Measurements from ENCODE around the gene MUC4. TPM values are rescaled to one million over a fixed set of nuclear protein-coding genes. Genes with fewer than 3 reads are reported as not detected.
"Not testable (repeated sequence)": the region's sequence is repeated elsewhere in the genome, so short reads cannot be mapped to it uniquely, and the experiment has no call there.

MUC4 gene
- total and polyA plus RNA-seq, 4 donors: not detected

DNA sequence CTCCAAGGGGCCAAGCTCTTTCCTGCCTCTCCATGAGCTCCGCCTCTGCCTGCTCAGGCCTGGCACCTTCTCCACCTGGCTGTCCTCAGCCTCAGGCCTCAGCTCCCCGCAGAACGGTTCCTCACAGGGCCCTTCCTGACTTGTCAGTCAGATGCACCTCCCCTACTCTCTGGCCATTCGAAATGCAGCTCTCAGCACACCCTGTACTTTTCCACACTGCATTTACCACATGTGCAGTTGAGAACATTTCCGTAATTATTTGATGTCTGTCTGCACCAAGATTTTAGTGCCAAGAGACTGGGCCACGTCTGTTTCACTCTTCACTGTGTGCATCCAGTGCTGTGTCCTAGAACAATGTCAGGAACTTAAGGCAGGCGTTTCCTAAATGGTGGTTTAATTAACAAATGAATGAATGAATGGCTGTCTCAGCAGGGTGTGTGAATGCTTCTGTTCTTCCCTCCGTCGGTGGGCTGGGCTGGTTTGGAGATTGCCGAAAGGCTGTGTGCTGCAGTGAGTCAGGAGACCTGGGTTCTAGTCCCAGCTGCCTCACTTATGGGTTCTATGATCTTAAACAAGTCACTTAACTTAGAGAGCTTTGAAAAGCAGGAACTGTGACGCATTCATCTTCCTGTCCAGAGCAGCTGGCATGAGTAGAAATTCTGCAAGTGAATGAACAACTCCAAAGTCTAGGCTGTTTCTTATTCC lies 5.4 kb downstream of the MUC4 start (continued):
- TF ChIP-seq, protein P1, sequence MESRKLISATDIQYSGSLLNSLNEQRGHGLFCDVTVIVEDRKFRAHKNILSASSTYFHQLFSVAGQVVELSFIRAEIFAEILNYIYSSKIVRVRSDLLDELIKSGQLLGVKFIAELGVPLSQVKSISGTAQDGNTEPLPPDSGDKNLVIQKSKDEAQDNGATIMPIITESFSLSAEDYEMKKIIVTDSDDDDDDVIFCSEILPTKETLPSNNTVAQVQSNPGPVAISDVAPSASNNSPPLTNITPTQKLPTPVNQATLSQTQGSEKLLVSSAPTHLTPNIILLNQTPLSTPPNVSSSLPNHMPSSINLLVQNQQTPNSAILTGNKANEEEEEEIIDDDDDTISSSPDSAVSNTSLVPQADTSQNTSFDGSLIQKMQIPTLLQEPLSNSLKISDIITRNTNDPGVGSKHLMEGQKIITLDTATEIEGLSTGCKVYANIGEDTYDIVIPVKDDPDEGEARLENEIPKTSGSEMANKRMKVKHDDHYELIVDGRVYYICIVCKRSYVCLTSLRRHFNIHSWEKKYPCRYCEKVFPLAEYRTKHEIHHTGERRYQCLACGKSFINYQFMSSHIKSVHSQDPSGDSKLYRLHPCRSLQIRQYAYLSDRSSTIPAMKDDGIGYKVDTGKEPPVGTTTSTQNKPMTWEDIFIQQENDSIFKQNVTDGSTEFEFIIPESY (IDR thresholded peaks at IDR 0.05): no peak
- TF ChIP-seq FOXA1 (IDR thresholded peaks at IDR 0.05): no peak
- TF ChIP-seq JUND (IDR thresholded peaks at IDR 0.05): no peak
- no peak for TF ChIP-seq SP1 (IDR thresholded peaks at IDR 0.05)
- no peak for TF ChIP-seq TAF1 (conservative IDR thresholded peaks at IDR 0.05)
- no peak for TF ChIP-seq HNF4G (IDR thresholded peaks at IDR 0.05)
- TF ChIP-seq EGR1 (IDR thresholded peaks at IDR 0.05; ENCODE audit: low read depth in 2 of 2): no peak

DNA sequence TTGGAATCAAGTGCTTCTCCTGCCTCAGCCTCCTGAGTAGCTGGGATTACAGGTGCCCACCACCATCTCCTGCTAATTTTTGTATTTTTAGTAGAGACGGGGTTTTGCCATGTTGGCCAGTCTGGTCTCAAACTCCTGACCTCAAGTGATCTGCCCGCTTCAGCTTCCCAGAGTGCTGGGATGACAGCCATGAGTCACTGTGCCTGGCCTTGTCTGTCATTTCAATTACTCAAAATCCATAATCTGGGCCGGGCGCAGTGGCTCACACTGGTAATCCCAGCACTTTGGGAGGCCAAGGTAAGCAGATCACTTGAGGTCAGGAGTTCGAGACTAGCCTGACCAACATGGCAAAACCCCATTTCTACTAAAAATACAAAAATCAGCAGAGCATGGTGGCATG lies 6.1 kb downstream of the MUC4 start:
- H3K27me3 ChIP-seq (ENCODE audit: control insufficient read depth in 4 of 4, insufficient read depth in 4 of 4, low read length in 3 of 4); H3K27ac ChIP-seq (ENCODE audit: low read depth in 1 of 2, low read length in 2 of 2); H3K4me1 ChIP-seq (ENCODE audit: control insufficient read depth in 4 of 4, insufficient read depth in 4 of 4, low read length in 3 of 4); H3K4me3 ChIP-seq (ENCODE audit: low read depth in 1 of 3, low read length in 3 of 3); H3K9ac ChIP-seq (ENCODE audit: low read depth in 1 of 2, low read length in 2 of 2); H3K9me3 ChIP-seq (ENCODE audit: control insufficient read depth in 4 of 4, low read length in 3 of 4); H3K36me3 ChIP-seq (ENCODE audit: control insufficient read depth in 4 of 4, insufficient read depth in 3 of 4, low read depth in 1 of 4, low read length in 3 of 4); DNase-seq (ENCODE audit: low spot score): not testable (repeated sequence)
- WGBS: 90% methylated on average over 5 of the region's 5 CpGs

DNA sequence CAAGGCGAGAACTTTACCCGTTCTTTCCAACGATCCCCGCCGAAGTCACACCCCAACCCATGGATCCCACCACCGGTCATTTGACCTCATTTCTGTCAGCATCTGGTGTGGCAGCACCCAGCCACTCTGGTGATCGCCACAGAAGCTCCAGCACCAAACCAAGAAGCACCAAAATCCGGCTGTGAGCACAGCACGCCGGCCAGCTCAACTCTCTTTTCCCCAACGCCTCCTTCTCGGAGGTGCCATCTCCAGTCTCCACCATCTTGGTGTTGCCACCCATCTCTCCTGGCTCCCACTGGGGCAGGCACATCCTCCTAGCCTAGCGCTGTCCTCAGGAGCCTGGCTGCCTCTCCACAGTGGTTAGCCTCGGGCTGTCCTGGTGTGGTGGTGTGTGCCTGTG lies 6.5 kb downstream of the MUC4 start:
- no peak overlapping the region for H3K9ac ChIP-seq (ENCODE audit: low read depth in 1 of 2, low read length in 2 of 2)
- no peak for DNase-seq (ENCODE audit: low spot score)
- 92% methylated on average over 14 of the region's 14 CpGs for WGBS
- no peak overlapping the region for H3K4me3 ChIP-seq (ENCODE audit: low read depth in 1 of 3, low read length in 3 of 3)
- H3K36me3 ChIP-seq (ENCODE audit: control insufficient read depth in 4 of 4, insufficient read depth in 3 of 4, low read depth in 1 of 4, low read length in 3 of 4): no peaks in the 10 kb centered on the region
- no peaks in the 10 kb centered on the region for H3K4me1 ChIP-seq (ENCODE audit: control insufficient read depth in 4 of 4, insufficient read depth in 4 of 4, low read length in 3 of 4)
- TF ChIP-seq TAF1 (conservative IDR thresholded peaks at IDR 0.05): no peak
- TF ChIP-seq FOXA1 (IDR thresholded peaks at IDR 0.05): no peak
- TF ChIP-seq, protein P2, sequence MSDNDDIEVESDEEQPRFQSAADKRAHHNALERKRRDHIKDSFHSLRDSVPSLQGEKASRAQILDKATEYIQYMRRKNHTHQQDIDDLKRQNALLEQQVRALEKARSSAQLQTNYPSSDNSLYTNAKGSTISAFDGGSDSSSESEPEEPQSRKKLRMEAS (IDR thresholded peaks at IDR 0.05): no peak
- no peak for TF ChIP-seq EGR1 (IDR thresholded peaks at IDR 0.05; ENCODE audit: low read depth in 2 of 2)
- TF ChIP-seq, protein P3, sequence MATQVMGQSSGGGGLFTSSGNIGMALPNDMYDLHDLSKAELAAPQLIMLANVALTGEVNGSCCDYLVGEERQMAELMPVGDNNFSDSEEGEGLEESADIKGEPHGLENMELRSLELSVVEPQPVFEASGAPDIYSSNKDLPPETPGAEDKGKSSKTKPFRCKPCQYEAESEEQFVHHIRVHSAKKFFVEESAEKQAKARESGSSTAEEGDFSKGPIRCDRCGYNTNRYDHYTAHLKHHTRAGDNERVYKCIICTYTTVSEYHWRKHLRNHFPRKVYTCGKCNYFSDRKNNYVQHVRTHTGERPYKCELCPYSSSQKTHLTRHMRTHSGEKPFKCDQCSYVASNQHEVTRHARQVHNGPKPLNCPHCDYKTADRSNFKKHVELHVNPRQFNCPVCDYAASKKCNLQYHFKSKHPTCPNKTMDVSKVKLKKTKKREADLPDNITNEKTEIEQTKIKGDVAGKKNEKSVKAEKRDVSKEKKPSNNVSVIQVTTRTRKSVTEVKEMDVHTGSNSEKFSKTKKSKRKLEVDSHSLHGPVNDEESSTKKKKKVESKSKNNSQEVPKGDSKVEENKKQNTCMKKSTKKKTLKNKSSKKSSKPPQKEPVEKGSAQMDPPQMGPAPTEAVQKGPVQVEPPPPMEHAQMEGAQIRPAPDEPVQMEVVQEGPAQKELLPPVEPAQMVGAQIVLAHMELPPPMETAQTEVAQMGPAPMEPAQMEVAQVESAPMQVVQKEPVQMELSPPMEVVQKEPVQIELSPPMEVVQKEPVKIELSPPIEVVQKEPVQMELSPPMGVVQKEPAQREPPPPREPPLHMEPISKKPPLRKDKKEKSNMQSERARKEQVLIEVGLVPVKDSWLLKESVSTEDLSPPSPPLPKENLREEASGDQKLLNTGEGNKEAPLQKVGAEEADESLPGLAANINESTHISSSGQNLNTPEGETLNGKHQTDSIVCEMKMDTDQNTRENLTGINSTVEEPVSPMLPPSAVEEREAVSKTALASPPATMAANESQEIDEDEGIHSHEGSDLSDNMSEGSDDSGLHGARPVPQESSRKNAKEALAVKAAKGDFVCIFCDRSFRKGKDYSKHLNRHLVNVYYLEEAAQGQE (IDR thresholded peaks at IDR 0.05): no peak
- TF ChIP-seq RAD21 (IDR thresholded peaks at IDR 0.05): no peak
- no peak for TF ChIP-seq SP1 (IDR thresholded peaks at IDR 0.05)
- no peak for TF ChIP-seq YY1 (IDR thresholded peaks at IDR 0.05)
- no peak for TF ChIP-seq HNF4A (conservative IDR thresholded peaks at IDR 0.05)
- no peak for TF ChIP-seq JUND (IDR thresholded peaks at IDR 0.05)
- TF ChIP-seq, protein P4, sequence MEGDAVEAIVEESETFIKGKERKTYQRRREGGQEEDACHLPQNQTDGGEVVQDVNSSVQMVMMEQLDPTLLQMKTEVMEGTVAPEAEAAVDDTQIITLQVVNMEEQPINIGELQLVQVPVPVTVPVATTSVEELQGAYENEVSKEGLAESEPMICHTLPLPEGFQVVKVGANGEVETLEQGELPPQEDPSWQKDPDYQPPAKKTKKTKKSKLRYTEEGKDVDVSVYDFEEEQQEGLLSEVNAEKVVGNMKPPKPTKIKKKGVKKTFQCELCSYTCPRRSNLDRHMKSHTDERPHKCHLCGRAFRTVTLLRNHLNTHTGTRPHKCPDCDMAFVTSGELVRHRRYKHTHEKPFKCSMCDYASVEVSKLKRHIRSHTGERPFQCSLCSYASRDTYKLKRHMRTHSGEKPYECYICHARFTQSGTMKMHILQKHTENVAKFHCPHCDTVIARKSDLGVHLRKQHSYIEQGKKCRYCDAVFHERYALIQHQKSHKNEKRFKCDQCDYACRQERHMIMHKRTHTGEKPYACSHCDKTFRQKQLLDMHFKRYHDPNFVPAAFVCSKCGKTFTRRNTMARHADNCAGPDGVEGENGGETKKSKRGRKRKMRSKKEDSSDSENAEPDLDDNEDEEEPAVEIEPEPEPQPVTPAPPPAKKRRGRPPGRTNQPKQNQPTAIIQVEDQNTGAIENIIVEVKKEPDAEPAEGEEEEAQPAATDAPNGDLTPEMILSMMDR (IDR thresholded peaks at IDR 0.05; ENCODE audit: low read depth, low read length, missing input control): no peak
- TF ChIP-seq FOXA2 (IDR thresholded peaks at IDR 0.05): no peak
- TF ChIP-seq GABPA (IDR thresholded peaks at IDR 0.05 in 1 of 2, conservative IDR thresholded peaks at IDR 0.05 in 1 of 2): no peak
- TF ChIP-seq HNF4G (IDR thresholded peaks at IDR 0.05): no peak
- no peaks in the 10 kb centered on the region for H3K9me3 ChIP-seq (ENCODE audit: control insufficient read depth in 4 of 4, low read length in 3 of 4)
- no peak overlapping the region for H3K27ac ChIP-seq (ENCODE audit: low read depth in 1 of 2, low read length in 2 of 2)
- H3K27me3 ChIP-seq (ENCODE audit: control insufficient read depth in 4 of 4, insufficient read depth in 4 of 4, low read length in 3 of 4): peaks cover 0 to 8% (median 3%) of the 10 kb centered on the region in 4 donors

All from liver (tissue), 9 donors.